ENCODE results near the gene BACH2.

- TF ChIP-seq EP300 (IDR thresholded peaks at IDR 0.05) = no peak
- no peak for TF ChIP-seq POLR2AphosphoS5 (IDR thresholded peaks at IDR 0.05)
Observed at GRCh38 chr6:89921197-89921596, 375.4 kb downstream of the BACH2 start.
